Lung microvascular endothelial cell (primary cell): ENCODE data around the gene KIF27. TPM values are rescaled to one million over a fixed set of nuclear protein-coding genes. Genes with fewer than 3 reads are reported as not detected.
"Not testable (repeated sequence)": the region's sequence is repeated elsewhere in the genome, so short reads cannot be mapped to it uniquely, and the experiment has no call there.

Experiments used
- DNase-seq, 2 donors: peaks; one replicate each; pipeline versions ENCODE4 v3.0.0 to v3.0.0-alpha.2; 2010; ENCODE audit warnings: low read depth in 2 of 2
- total RNA-seq: library from RNA; depleted of rRNA; stranded (reverse); fragments of >200 nt; gene quantifications from 2 replicates; pipeline ENCODE4 v1.2.1, GENCODE V29; 2014

Gene KIF27
- total RNA-seq, 1 donor from 2014 or later, result 2.6 TPM

- no peak for DNase-seq
These were observed 10.8 kb upstream of the KIF27 start for GRCh38 chr9:83932011-83932410.

GRCh38 chr9:83930881-83931280 is 9.6 kb upstream of the KIF27 start:
- DNase-seq, result no peak

GRCh38 chr9:83927591-83927990 is 6.4 kb upstream of the KIF27 start:
- no peak for DNase-seq

GRCh38 chr9:83920469-83920926 is 734 bp downstream of the KIF27 start:
- DNase-seq, result peak; percentile 46 to 60

- no peak for DNase-seq
These were observed 2.1 kb downstream of the KIF27 start for GRCh38 chr9:83919111-83919510.

GRCh38 chr9:83912194-83912593 is 9.0 kb downstream of the KIF27 start:
- peak; percentile 21 to 31 for DNase-seq

GRCh38 chr9:83906144-83906543 is 15.1 kb downstream of the KIF27 start:
- no peak for DNase-seq

- not testable (repeated sequence) for DNase-seq
These were observed 20.6 kb downstream of the KIF27 start for GRCh38 chr9:83900615-83901014.

GRCh38 chr9:83894301-83894700 is 26.9 kb downstream of the KIF27 start:
- DNase-seq, result not testable (repeated sequence)

- DNase-seq, result not testable (repeated sequence)
These were observed 34.7 kb downstream of the KIF27 start for GRCh38 chr9:83886498-83886897.

GRCh38 chr9:83885559-83886240 is 35.5 kb downstream of the KIF27 start:
- DNase-seq, result peak; percentile 13 to 89

- not testable (repeated sequence) for DNase-seq
These were observed 39.4 kb downstream of the KIF27 start for GRCh38 chr9:83881687-83882408.

- not testable (repeated sequence) for DNase-seq
These were observed 45.7 kb downstream of the KIF27 start for GRCh38 chr9:83875559-83875958.

- not testable (repeated sequence) for DNase-seq
These were observed 71.3 kb downstream of the KIF27 start for GRCh38 chr9:83849895-83850294.

GRCh38 chr9:83837070-83837643 is 84.1 kb downstream of the KIF27 start:
- not testable (repeated sequence) for DNase-seq

GRCh38 chr9:83830426-83831071 is 90.7 kb downstream of the KIF27 start:
- not testable (repeated sequence) for DNase-seq

- peak in 1 of 2 donors; percentile 34 for DNase-seq
These were observed 96.1 kb downstream of the KIF27 start for GRCh38 chr9:83824986-83825623.

- peak; percentile 66 to 68 for DNase-seq
These were observed 103.6 kb downstream of the KIF27 start, which contains the start of gene GKAP1 for GRCh38 chr9:83817356-83818278. GKAP1 (minus strand) TSS chr9:83817769; CDS start chr9:83806517, 11,252 bp downstream.

GRCh38 chr9:83817011-83817355 is 104.2 kb downstream of the KIF27 start:
- DNase-seq, result not testable (repeated sequence)

- not testable (repeated sequence) for DNase-seq
These were observed 106.1 kb downstream of the KIF27 start for GRCh38 chr9:83815120-83815519.
